HG03196 (cell line): ENCODE measurements around the gene UBB.

ENCODE experiments used
- ATAC-seq: cut with Tn5 transposase; IDR thresholded peaks from one replicate; pipeline ENCODE4 v1.9.1; 2021; ENCODE audit not compliant: unreplicated experiment

Gene UBB

GRCh38 chr17:16380640-16381495 is at the start of gene UBB:
Gene UBB (plus strand): TSS chr17:16381091. CDS start chr17:16381908, 817 bp downstream.
- peak; percentile 87 for ATAC-seq

DNA sequence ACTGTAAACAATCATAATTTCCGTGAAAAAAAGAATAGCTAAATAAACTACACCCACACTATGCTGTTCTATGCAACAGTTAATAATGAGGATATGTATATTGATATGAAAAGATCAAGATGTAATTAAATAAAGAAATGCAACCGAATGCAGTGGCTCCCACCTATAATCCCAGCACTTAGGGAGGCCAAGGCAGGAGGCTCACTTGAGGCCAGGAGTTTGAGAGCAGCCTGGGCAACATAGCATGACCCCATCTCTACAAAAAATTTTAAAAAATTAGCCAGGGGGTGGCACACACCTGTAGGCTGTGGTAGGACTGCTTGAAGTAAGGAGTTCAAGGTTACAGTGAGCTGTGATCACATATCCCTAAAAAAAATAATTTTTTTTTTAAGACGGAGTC is 42.5 kb upstream of the UBB start:
- ATAC-seq: no peak

GRCh38 chr17:16339402-16339801 is 41.5 kb upstream of the UBB start:
- no peak for ATAC-seq

DNA sequence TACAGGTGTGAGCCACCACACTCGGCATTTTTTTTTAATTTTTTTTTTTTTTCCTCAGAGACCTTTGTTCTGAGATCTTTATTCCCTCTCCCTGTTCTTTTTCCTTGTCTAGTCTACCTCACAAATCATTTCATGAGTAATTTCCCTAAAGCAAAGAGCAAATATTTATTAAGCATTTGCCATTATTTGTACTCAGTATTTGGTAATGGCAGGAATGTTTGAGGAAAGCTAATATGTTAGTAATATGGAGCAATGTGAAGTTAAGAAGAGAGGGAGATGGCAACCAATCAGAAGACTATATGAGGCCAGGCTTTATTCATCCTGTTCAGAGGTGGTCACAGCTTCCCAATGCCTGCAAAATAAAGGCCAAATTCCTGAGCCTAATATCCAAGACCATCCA is 40.9 kb upstream of the UBB start:
- ATAC-seq: no peak

- no peak for ATAC-seq
These were observed 37.9 kb upstream of the UBB start for GRCh38 chr17:16342979-16343378.

GRCh38 chr17:16343569-16343968 is 37.3 kb upstream of the UBB start:
- ATAC-seq: no peak

DNA sequence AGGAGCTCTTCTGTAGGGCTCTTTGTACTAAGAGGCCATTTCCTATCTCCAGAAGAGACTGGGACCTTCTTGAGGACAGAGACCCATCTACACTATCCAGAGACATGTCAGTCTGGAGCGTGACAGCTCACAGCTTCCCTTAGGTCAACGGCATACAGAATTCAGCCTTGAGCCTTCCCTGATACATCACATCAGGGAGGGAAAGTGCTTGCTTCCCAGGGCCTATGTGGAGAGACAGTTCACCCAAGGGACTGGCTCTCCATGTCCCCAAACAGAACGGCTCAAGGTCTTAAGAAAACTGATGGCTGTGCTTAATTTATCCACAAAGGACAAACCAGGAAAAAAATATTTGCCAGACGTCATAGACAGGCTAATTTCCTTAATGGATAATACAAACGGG is 35.3 kb upstream of the UBB start:
- no peak for ATAC-seq

DNA sequence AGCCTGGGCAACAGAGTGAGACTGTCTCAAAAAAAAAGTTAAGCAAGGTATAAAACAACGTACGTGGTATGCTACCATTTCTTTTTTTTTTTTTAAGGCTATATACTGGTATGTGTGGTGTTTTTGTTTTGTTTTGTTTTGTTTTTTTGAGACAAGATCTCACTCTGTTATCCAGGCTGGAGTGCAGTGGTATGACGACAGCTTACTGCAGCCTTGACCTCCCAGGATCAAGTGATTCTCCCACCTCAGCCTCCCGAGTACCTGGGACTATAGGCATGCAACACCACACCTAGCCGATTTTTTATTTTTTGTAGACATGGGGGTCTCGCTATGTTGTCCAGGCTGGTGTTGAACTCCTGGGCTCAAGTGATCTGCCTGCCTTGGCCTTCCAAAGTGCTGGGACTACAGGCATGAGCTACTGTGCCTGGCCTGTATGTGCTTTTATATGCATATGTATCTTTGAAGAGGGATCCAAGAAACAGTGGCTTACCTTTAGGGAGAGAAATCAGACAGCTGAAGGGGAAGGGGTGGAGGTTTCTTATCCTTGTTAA is 34.1 kb upstream of the UBB start:
- ATAC-seq: no peak

GRCh38 chr17:16348586-16348985 is 32.3 kb upstream of the UBB start:
- no peak for ATAC-seq

DNA sequence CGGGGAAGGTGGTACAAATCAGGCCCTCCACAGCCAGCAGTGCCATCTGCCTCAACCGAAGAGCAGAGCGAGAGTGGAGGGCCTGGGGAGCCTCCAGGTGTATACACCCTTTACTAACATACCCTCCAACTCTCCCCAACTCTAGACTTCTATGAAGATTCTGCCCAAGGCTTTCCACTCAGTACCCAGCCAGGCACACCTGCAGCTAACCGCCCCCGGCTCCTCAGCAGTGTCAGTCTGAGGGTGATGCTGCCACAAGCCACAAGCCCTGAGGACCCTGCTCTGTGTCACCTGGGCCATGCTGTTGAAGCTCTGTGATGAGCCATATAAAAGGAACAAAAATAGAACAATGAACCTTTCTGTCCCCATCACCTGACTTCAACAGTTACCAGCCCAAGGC is 31.5 kb upstream of the UBB start:
- no peak for ATAC-seq

DNA sequence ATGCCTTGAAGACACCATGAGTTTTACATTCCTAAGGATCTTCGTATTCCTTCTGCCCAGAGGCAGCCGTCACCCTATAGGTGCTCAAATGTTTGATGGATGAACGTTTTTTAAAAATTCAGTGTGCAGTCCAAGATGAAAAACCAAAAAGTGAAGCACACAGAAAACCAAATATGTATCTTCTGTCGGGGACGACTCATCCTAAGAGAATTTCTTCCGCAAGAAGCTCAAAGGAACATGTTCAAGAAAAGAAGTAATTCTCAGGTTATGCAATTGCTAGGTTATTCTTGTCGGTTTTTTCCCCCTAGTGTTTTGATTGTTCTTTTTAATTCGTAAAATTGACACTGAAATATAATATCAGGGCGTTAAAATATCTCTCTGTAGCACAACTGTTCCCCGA is 29.1 kb upstream of the UBB start:
- no peak for ATAC-seq

- no peak for ATAC-seq
These were observed 28.6 kb upstream of the UBB start for GRCh38 chr17:16352303-16352666.

- ATAC-seq: peak; percentile 34
These were observed 28.1 kb upstream of the UBB start for GRCh38 chr17:16352667-16353316.

- peak; percentile 54 for ATAC-seq
These were observed 27.3 kb upstream of the UBB start, which contains the start of gene CENPV for GRCh38 chr17:16353317-16354174. Gene CENPV (minus strand): TSS chr17:16353469. CDS start chr17:16353436, 33 bp downstream.

DNA sequence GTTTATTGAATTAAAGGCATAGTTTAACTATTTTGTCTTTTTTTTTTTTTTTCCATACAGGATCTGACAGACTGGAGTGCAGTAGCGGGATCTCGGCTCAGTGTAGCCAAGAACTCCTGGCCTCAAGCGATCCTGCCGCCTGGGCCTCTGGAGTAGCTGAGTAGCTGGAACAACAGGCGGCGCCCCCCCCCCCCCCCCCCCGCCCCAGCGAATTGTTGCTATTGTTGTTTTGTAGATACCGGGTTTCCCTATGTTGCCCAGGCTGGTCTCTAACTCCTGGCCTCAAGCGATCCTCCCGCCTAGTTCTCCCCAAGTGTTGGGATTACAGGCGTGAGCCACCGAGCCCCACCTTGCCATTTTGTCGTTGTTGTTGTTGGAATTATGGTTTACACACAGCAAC is 26.3 kb upstream of the UBB start:
- ATAC-seq: no peak

GRCh38 chr17:16358394-16358793 is 22.5 kb upstream of the UBB start:
- no peak for ATAC-seq

DNA sequence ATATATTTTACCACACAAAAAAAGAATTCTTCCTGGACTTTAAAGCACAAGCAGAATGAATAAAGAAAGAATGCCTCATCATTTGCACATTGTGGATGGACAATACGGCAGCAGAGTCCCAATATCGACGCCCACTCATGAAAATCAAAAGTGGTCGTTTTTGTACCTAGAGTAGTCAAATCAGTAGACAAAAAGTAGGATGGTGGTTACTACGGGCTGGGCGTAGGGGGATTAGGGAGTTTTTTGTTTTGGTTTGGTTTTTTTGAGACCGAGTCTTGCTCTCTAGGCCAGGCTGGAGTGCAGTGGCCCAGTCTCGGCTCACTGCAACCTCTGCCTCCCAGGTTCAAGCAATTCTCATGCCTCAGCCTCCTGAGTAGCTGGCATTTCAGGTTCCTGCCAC is 19.0 kb upstream of the UBB start:
- ATAC-seq: no peak

DNA sequence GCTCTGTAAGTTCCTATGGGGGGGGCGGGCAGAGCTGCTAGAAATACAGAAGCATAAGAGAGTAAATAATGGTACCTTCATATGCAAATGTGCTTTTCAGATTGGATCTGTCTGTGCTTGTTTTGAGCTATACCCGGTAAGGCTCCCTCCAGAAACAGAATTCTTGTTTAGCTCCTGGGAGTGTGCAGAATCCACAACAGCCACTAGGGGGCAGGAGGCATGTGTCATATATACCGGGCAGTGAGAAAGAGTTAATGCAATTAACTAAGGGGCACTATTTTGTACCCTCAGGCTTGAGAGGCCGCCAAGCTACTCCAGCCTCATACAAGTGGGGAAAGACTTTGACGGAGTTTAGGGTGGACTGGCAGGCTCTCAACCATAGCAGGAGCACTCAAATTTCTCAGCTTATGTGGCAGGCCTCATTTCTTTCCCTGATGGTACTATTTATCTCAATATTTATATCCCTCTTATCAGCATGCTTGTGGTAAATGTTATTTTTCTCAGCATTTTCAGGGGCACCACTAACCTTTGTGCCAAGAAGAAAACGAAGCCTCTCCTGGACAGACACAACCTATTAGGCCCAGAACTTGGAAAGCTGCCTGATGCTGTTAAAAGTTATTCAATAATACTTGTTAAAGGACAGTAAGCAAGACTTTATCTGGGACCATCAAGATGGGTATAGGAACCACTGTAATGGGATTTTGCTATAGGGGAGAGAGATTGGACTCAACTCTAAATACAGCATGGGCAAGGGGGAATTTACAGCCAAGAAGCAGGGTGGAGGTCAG is 16.9 kb upstream of the UBB start:
- ATAC-seq: peak; percentile 82

DNA sequence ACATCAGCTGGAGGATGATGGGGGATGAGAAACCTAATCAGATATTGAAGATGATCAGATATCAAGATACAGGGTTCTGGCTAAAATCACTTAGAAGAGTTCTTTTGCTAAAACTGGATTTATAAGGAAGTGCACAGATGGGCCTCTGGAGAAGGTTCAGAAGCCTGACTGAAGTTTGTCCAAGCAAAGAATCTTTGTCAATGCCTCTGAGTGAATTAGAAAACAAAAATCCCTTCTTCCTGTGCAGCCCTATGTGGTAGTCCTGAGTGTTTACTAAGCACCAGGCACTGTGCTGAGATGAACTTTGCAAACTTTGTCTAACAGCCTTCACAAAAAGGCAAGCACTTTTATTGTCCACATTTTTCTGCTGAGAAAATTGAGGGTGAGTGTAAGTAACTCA is 16.3 kb upstream of the UBB start:
- no peak for ATAC-seq

DNA sequence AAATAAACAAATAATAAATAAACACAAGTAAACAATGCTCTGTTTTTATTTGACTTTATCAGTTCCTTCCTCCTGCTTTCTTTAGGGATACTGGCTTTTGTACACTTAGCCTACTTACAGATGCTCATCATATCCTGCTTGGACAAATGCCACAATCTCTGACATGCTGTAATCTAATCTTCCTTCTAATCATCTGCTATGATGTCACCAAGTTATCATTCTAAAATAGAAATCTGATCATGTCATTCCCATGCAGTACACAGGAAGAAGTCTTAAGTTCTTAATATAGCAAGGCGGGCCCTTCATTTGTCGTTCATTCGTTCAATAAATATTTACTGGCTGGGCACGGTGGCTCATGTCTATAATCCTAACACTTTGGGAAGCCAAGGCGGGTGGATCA is 9.1 kb upstream of the UBB start:
- ATAC-seq: no peak
